NCI-H1417 treated with DMSO at 0.1 percent for 48 hours (cell line): Measurements from ENCODE around the gene PITPNB.

Source experiments
- DNase-seq: peaks from one replicate; lab custom pipeline; 2025; lab: John Stamatoyannopoulos, UW

Gene PITPNB

DNA sequence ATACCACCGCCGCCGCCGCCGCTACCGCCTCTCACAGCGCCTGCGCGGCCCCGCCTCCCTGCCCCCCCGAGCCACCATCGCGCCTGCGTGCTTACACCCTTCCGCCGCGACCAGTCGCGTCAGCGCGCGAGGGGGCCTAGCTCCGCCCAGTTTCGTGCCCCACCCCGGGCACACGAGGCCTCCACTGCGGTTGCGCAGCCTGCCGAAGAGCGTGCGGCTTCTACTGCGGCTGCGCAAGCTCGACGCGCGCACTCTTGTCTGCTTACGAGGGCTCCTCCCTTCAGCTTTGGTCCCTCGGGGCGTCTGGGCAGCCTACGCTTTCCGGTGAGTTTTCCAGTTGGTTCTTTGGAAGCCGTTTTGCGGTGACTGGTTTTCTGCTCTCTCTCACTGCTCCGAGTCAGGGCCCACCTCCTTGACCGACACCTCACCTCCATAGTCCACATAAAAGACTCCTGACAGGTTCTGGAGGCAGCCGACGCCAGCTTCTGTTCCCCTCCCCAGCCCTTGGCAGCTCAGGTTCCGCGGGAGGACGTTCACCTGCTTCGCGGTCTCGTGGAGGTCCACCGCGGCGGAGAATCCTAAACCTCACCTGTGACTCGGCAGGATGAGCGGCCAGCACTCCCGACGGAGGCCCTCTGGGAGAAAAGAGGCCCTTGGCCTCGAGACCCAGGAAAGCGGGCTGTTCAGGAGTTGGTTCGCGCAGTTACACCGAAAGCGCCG is at the start of gene PITPNB:
PITPNB (minus strand) TSS at position 35 of the 720 bp plus-strand sequence. CDS start 65 bp downstream, outside the sequence.
- peak; percentile 49 for DNase-seq

DNA sequence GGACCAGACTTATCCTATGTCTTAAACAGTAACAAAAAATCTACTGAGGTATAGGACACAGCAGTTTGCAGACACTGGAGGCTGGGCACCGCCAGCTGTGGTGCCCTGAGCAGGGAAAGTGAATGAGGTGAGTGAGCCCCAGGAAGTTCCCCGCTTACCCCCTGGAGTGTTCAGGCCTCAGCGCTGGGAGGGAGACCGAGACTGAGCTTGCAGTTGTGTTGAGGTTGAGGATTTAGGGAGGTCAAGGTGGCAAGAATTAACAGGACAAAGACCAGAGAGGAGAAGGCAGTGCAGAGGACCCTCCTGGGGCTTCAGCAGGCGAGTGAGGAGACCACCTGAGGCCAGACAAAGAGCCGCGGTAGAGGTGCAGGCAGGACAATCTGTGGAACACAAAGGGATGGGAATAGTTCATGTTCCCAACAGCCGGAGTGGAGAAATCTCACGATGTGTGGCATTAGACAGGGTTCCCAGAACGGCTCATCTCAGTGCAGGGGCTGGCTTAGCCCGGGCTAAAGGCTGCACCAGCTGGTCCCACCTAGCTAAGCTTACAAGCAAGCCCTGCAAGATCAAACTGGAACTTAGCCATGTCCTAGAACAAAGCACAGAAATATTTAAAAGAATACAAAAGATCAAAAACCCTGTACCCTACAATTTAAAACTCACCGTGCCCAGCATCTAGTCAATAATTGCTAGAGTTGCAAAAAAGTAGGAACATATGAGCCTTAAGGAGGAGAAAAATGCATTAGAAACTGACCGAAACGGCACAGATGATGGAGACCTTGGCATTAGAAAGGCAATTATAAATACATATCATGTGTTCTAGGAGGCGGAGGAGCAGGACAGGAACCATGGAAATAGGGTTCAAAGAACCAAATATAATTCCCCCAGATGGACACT is 47.4 kb upstream of the PITPNB start:
- no peak for DNase-seq

DNA sequence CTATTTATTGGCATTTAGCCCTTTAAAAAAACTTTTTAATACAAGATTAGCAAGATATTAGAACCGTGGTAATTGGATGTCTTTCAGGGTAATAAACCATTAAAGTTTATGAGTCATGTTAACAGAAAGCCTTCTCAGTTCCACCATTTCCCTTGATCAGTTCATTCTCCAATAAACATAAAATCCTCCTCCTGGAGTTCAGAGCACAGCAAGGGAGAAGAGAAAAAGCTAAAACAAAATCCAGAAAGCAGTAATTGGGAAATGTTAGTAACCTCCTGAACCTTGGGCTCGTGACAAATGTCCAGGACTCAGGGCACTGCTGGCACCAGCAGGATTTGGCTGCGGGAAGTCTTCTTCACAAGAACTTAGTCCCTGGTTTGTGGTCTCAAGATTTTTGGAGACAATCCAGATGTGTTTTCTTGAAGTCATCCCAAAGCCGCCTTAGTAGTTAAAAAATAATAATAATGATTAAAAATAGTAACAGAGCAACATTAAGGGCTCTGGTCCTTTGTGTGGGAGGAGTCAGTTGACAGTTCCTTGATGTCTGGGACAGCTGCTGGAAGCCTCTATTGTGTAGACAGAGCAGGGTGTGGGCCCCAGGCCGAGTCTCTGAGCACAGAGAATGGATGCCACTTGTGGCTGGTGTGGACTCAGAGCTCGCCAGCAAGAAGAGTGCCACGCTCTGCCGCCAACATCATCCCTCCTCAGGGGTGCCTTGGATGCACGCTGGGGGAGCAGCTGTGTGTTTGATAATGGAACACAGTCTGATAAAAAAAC is 43.4 kb upstream of the PITPNB start:
- no peak for DNase-seq

DNA sequence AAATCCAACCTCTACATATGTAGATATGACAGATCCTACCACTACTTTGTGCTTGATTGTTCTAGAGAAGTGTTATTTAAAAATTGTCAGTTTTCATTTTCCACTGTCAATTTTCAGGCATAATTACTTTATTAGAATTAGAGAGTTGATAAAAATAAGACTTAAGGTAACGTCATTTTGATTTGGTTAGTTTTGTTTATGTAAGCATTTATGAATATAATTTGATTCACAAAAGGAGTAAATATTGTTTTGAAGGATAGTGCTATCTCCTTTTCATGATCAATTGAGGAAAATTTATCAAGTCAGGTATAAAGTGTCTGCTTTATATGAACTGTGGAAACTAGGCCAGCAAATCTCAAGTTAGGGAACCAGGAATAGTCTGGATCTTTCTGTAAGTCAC is 42.6 kb upstream of the PITPNB start:
- DNase-seq: no peak

DNA sequence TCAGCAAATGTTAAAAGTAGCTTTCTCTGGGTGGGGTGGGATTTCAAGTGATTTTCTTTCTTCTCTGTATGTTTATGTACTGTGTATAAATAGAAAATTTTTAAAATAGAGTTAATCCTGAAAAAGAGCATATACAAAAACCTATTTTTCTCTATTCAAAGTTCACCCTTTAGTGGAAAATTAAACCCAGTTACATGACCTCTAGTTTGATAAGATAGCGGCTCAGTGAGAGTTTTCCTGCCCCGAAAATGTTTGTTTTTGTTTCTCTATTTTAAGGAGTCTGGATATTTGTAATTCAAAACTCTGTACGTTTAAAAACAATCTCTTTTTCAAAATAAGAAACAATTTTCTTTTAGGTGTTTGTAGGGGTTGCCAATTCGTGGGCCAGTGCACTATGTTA is 42.1 kb upstream of the PITPNB start:
- no peak for DNase-seq

DNA sequence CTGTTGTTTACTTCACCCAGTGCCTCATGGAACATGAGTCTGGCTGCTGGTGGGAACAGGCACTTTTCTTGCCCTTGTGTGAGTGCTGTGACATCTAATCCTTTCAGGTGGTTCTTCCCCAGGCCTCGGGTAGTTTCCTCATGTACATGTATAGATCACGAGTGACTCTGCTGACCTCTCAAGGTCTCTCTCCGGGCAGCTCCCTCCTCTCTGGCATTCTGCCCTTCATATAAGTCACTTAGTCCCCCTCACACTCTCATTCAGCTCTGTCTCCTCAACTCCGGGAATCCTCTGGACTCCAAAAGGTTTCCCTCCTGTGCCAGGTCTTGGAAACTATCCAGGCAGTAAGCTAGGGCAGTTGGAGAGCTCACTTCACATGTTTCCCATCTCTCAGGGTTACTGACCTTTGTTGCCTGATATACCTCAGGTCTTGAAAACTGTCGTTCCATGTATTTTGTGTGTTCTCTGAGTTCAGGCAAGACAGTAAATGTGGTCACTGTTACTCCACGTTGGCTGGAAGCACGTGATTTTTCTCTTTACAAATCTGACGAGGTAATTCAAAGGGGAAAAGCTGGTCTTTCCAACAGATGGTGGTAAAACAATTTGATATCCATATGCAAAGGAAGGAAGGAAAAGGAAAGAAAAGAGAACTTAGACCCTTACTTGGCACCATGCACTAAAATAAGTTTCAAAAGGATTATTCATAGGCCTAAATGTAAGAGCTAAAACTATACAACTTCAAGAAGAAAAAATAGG is 40.5 kb upstream of the PITPNB start:
- no peak for DNase-seq

DNA sequence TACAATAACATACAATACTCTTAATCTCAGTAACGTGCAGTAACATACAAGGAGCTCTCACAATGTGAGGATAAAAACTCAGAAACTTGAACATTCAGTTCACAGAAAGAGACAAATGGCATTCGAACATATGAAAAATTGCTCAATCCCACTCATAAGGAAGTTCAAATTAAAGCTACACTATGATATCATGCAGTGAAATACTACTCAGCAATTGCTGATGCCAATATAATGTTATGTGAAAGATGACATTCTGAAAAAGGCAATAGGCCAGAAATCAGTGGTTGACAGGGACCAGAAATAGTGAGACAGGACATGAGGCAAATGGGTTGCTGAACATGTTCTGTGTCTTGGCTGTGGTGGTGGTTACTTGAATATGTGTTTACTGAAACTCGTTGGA is 33.7 kb upstream of the PITPNB start:
- DNase-seq: no peak

DNA sequence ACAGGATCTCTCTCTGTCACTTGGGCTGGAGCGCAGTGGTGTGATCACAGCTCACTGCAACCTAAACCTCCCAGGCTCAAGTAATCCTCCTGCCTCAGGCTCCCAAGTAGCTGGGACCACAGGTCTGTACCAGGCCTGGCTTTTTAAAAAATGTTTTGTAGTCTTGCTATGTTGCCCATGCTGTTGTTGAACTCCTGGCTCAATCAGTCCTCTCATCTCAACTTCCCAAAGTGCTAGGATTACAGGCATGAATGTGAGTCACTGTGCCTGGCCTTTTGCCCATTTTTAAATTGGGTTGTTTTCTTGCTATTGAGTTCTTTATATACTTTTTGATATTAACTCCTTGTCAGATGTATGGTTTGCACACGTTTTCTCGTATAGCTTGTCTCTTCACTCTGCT is 33.0 kb upstream of the PITPNB start:
- DNase-seq: no peak

DNA sequence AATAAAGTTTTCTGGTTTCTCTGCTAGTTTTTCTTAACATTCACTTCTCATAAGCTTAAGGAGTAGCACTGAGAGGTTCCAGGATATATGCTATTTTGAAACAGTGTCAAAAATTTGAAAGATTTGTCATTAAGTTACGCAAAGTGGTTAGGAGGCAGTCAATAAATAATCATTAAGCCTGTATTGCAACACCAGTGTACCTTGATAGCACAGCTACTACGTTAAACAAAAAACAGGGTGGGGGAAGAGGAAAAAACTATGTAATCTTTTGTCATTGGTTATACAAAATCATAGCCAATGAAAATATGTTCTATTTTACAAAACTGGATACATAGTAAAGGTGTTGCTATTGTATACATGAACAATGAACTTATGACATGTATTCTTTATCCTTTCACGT is 30.4 kb upstream of the PITPNB start:
- no peak for DNase-seq

DNA sequence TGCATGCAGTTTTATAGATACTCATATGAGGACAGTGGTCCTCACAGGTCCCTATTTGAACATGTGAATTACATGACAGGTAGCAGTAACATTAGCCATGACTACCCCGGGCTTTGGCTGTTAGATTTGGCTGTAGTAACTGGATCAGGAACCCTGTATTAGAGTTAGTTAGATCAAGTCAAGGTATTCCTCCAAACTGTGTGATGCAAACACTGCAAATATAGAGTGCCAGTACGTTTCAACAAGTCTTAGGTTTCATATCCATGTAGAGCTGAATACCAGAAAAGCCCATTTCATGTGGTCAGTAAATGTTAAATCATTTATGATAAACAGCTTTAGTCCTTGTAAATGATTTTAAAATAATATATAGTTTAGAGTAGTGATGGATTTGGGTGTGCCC is 29.5 kb upstream of the PITPNB start:
- no peak for DNase-seq

DNA sequence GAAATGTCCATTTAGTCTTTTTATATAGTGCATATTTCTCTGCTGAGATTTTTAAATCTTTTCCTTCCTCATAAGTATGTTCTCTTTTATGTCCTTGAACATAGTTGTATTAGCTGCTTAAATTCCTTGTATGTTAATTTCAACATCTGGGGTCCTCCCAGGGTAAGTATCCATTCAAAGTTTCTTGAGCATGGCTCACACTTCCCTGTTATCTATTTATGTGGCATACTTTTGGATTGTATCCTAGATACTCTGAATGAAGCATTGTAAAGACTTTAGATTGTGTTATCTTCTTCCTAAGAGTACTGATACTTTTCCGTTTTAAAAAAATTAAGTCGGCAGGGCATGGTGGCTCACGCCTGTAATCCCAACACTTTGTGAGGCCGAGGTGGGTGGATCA is 28.4 kb upstream of the PITPNB start:
- no peak for DNase-seq

DNA sequence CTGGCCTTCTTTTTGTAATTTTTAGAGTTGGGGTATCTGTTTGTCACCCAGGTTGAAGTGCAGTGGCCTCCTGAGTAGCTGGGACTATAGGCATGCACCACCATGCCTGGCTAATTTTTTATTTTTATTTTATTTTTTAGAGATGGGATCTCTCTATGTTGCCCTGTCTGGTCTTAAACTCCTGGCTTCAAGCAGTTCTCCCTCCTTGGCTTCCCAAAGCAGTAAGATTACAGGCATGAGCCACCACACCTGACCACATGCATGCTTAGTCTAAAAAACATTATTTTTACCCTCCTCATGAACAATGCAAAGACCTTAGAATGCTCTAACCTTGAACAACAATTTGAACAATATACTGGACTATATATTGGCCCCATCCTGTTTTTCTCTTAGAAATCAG is 22.1 kb upstream of the PITPNB start:
- no peak for DNase-seq

DNA sequence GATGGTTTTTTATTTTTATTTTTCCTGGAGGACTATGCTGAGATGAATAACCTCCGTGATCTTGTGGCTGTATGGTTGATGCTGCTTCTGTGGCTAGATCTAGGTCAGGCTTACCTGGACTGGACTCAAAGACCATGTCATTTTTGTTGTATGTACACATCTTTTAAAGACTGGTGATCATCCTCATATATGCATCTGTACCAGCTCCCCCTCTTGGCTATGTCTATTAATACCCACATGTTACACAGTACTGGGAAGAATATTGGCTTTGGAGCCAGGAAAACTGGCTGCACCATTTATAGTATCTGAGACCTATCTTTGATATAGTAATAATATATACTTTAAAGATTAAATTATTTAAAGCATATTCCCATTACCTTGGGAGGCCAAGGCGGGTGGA is 18.4 kb upstream of the PITPNB start:
- no peak for DNase-seq

DNA sequence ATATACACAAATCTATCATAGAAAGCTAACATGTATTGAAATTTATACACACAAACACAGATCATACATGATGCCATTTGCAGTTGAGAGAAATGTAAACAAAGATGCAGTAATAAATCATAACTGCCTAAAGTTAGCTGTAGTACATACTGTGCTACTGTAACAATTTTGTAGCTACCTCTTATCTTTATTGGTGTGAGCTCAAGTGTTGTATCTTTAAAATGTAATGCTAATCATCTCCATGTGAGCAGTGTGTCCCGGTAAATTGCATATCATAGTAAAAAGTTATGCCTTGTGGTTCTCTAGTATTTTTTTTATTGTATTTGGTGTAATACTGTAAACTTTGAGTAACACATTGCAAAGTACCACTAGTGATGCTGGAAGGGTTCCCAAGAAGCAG is 16.8 kb upstream of the PITPNB start:
- no peak for DNase-seq

DNA sequence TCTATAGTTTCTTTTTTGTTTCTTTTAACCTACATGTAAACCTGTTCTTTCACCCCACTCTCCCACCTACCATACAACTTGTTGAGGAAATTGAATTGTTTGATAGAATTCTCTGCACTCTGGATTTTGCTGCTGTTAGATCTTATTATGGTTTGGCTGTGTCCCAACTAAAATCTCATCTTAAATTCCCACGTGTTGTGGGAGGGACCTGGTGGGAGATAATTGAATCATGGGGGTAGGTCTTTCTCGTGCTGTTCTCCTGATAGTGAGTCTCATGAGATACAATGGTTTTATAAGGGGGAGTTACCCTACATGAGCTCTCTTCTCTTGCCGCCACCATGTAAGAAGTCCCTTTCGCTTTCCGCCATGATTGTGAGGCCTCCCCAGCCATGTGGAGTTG is 15.0 kb upstream of the PITPNB start:
- DNase-seq: no peak

DNA sequence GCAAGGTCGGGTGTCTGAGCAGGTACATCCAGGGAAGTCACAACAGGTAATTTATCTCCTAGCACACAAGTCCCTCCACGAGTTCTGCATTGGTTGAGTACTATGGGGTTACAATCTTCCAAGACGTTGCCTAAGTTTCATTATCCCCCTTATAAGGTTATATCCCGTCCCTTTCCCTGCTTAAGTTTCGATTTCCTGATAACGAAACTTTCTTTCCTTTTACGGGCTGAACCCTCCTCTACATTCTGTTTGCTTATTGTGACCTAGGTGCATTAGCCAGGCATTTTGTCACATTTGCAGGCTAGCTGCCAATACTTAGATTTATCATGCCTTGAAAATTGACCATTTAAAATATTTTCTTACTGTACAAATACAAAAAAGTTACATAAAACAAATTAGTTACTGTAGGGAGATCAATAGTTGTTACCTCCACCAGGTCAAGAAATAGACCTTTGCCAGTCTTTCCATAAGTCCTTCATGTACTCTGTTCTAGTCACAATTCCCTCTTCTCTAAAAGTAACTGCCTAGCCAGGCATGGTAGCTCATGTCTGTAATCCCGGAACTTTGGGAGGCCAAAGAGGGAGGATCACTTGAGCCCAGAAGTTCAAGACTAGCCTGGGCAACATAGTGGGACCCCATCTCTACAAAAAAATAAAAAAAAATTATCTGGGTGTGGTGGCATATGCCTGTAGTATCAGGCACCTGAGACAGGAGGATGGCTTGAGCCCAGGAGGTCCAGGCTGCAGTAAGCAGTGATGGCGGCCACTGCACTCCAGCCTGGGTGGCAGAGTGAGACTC is 14.3 kb upstream of the PITPNB start:
- no peak for DNase-seq

DNA sequence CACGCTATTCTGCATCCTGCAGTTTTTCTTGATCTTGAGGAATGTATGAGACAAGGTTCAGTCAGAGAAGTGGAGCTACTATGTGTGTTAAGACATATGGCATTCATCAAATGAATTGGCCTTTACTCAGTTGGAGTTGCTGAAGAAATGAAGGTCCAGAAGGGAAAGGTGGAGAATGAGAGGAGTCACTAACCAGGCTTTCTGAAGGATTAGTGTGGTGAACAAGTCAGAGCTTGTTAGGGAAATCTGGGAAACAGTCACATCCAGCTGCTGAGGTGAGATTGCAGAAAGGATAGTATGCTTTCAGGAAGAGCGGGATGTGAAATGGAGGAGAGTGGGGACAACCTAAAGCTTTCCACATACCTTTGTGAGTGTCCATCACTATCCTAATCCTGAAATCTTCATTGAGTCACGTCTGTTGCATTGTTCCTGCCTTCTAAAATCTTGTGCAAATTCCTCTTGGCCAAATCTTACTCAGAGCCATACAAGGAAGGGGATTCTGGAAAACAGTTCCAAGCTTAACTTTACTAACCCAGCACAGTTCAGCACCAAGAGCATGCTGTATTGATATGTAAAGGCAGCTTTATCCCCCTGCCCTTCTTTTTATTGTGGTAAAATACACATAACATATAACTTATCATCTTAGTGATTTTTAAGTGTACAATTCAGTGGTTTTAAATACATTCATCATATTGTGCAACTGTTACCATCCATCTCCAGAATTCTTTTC is 11.4 kb upstream of the PITPNB start:
- DNase-seq: no peak

DNA sequence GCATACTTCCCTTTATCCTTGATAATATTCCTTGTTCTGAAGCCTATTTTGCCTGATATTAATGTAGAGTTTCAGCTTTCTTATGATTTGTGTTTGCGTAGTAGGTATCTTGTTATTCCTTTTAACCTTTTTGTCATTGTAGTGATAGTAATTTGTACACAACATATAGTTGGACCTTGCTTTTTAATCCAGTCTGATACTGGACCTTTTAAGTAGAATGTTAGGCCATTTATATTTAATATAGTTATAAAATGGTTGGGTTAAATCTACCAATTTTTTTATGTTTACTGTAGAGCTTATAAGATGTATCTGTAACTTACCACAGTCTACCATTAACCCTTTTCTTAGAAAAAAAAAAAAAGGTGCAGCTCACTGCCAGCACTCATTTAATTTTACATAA is 8.6 kb upstream of the PITPNB start:
- no peak for DNase-seq

DNA sequence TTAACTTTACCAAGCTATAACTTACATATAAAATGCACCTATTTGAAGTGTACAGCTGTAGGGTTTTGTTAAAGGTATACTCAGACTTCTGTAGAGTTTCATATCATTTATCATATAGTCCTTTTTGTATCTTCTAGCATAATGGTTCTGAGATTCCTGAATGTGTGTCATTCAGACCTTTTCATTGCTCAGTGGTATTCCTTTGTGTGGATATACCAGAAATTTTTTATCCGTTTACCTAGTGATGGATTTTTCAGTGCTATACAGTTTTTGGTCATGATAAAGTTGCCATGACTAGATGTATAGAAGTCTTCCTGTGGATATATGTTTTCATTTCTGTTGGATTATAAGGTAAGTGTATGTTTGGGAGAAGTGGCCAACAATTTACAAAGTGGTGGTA is 6.3 kb upstream of the PITPNB start:
- no peak for DNase-seq
